Aorta (tissue), 5 donors: ENCODE results near the gene UNC13A. TPM values are rescaled to one million over a fixed set of nuclear protein-coding genes. Genes with fewer than 3 reads are reported as not detected.

Experiments
- ATAC-seq: fragments of 200-7000 bp; cut with Tn5 transposase; one replicate; pipeline ENCODE4 v1.9.1; 2022; ENCODE audit warnings: moderate library complexity; ENCODE audit not compliant: low FRiP score
- DNase-seq, 2 donors: peaks; one replicate each; pipeline ENCODE4 v3.0.0-alpha.2; 2020
- H3K27ac ChIP-seq, 2 donors: one replicate each; pipeline ENCODE4 v1.5.1; 2013; ENCODE audit warnings: low read length in 2 of 2, mild to moderate bottlenecking in 2 of 2, moderate library complexity in 2 of 2, control low read depth in 1 of 2, inconsistent platforms in 1 of 2, low read depth in 1 of 2
- H3K27me3 ChIP-seq, 2 donors: one replicate each; pipeline ENCODE4 v1.6.1; 2013; ENCODE audit warnings: control low read depth in 1 of 2, low read length in 1 of 2, mild to moderate bottlenecking in 1 of 2, moderate library complexity in 1 of 2; ENCODE audit not compliant: insufficient read depth in 2 of 2, control insufficient read depth in 1 of 2
- H3K36me3 ChIP-seq, 2 donors: one replicate each; pipeline ENCODE4 v1.6.1; 2013; ENCODE audit warnings: control low read depth in 1 of 2, low read length in 1 of 2, mild to moderate bottlenecking in 1 of 2; ENCODE audit not compliant: insufficient read depth in 2 of 2, control insufficient read depth in 1 of 2
- H3K4me1 ChIP-seq, 2 donors: one replicate each; pipeline ENCODE4 v1.6.1; 2013; ENCODE audit warnings: low read length in 2 of 2, control low read depth in 1 of 2, mild to moderate bottlenecking in 1 of 2, moderate library complexity in 1 of 2; ENCODE audit not compliant: insufficient read depth in 2 of 2, control insufficient read depth in 1 of 2
- H3K4me3 ChIP-seq, 2 donors: one replicate each; pipeline ENCODE4 v1.5.1; 2013; ENCODE audit warnings: low read length in 2 of 2, control low read depth in 1 of 2, mild to moderate bottlenecking in 1 of 2
- H3K9me3 ChIP-seq: one replicate; pipeline ENCODE4 v1.6.1; 2013; ENCODE audit warnings: mild to moderate bottlenecking, low read length; ENCODE audit not compliant: control insufficient read depth
- WGBS, 2 donors: extraction: QIAGEN DNeasy Blood & Tissue Kit; methylation state at CpG; one replicate each; pipeline ENCODE4 v1.1.7; 2013; 5-methylcytosine and 5-hydroxymethylcytosine counted together
- intact Hi-C, 2 donors: fragments of 100-400 bp; cut with DNase I; formaldehyde crosslinking; loops; one replicate each; pipeline versions ENCODE4 v1.14.2 to v1.15.0; 2022
- polyA plus RNA-seq, 2 donors: library from polyadenylated mRNA; stranded (reverse); fragments of 200-250 nt; gene quantifications; one replicate each; pipeline ENCODE4 v1.2.3, GENCODE V29; 2013
- total RNA-seq, 2 donors: library from RNA; stranded (reverse); fragmentation: NEBNext Ultra II Directional; extraction: Animal tissue kit (Norgen Biotek cat#: 25700); gene quantifications; one replicate each; pipeline ENCODE4 v1.2.1, GENCODE V29; 2021
- donor health status: healthy with polysubstance abuse.
- donor health status: Bipolar disorder and iron deficiency.
- donor health status: DM: no; HTN: no; CAD: no.
- donor health status: DM: no; HTN: no; CAD: no.
- donor health status: DM: yes; HTN: yes; CAD: no.

UNC13A gene
- total and polyA plus RNA-seq, 4 donors = 0.38 to 2.8 (median 1.9) TPM

GRCh38 chr19:17725422-17726078, 37.4 kb upstream of the UNC13A start:
- Histone ChIP-seq H3K4me3 (no peak overlapping the region), H3K36me3 (peaks cover 0 to 12% of the 10 kb centered on the region in 2 donors), H3K27me3 (no peaks in the 10 kb centered on the region), H3K9me3 (no peaks in the 10 kb centered on the region), H3K27ac (no peak overlapping the region), H3K4me1 (no peaks in the 10 kb centered on the region)
- ATAC-seq = no peak
- intact Hi-C loops = no loop called here
- DNase-seq = no peak
- WGBS, 2 donors = 79 to 81% methylated on average over 21 of the region's 21 CpGs

- WGBS, 2 donors = 92 to 94% methylated on average over 7 of the region's 7 CpGs
- intact Hi-C loops = no loop called here
- Histone ChIP-seq H3K27me3 (no peaks in the 10 kb centered on the region), H3K4me3 (no peak overlapping the region), H3K27ac (no peak overlapping the region), H3K36me3 (peaks cover 0 to 12% of the 10 kb centered on the region in 2 donors), H3K9me3 (no peaks in the 10 kb centered on the region), H3K4me1 (no peaks in the 10 kb centered on the region)
- DNase-seq (no peak), ATAC-seq (no peak)
Measured at GRCh38 chr19:17724655-17725054, 36.5 kb upstream of the UNC13A start.

- Histone ChIP-seq H3K4me1 (no peaks in the 10 kb centered on the region), H3K36me3 (peaks cover 0 to 10% of the 10 kb centered on the region in 2 donors), H3K4me3 (no peak overlapping the region), H3K9me3 (no peaks in the 10 kb centered on the region), H3K27ac (no peak overlapping the region), H3K27me3 (no peaks in the 10 kb centered on the region)
- intact Hi-C loops = no loop called here
- DNase-seq (no peak), ATAC-seq (no peak)
- WGBS, 2 donors = 70 to 72% methylated on average over 12 of the region's 12 CpGs
Measured at GRCh38 chr19:17722655-17723240, 34.6 kb upstream of the UNC13A start.

GRCh38 chr19:17721821-17722220, 33.7 kb upstream of the UNC13A start:
- DNase-seq = peak in 1 of 2 donors; percentile 74
- Histone ChIP-seq H3K9me3 (no peaks in the 10 kb centered on the region), H3K4me1 (no peaks in the 10 kb centered on the region), H3K36me3 (peaks cover 0 to 3% of the 10 kb centered on the region in 2 donors), H3K27ac (no peak overlapping the region), H3K4me3 (no peak overlapping the region), H3K27me3 (no peaks in the 10 kb centered on the region)
- no peak for ATAC-seq
- WGBS, 2 donors = 54 to 61% methylated on average over 8 of the region's 8 CpGs
- intact Hi-C loops = no loop called here

DNA sequence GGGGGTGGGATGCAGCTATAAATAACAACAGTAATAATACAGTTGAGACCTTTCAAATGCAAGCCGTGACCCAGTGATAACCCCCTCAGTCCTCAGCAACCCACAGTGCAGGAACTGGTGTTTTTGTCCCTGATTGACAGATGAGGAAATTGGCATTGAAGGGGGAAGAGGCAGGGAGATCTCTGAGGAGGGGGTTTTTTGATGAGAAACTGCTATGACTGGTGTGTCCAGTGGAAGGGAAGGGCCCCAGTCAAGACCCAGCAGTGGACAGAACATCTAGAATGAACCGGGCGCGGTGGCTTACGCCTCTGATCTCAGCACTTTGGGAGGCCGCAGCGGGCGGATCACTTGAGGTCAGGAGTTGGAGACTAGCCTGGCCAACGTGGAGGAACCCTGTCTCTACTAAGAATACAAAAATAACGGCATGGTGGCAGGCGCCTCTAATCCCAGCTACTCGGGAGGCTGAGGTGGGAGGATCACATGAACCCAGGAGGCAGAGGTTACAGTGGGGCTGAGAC, 33.0 kb upstream of the UNC13A start:
- H3K36me3 ChIP-seq = peaks cover 0 to 3% of the 10 kb centered on the region in 2 donors
- WGBS, 2 donors = 79 to 81% methylated on average over 12 of the region's 12 CpGs
- no peaks in the 10 kb centered on the region for H3K9me3 ChIP-seq
- H3K4me3 ChIP-seq = no peak overlapping the region
- no peaks in the 10 kb centered on the region for H3K27me3 ChIP-seq
- intact Hi-C loops = no loop called here
- H3K4me1 ChIP-seq = no peaks in the 10 kb centered on the region
- ATAC-seq (no peak), DNase-seq (no peak)
- no peak overlapping the region for H3K27ac ChIP-seq

DNA sequence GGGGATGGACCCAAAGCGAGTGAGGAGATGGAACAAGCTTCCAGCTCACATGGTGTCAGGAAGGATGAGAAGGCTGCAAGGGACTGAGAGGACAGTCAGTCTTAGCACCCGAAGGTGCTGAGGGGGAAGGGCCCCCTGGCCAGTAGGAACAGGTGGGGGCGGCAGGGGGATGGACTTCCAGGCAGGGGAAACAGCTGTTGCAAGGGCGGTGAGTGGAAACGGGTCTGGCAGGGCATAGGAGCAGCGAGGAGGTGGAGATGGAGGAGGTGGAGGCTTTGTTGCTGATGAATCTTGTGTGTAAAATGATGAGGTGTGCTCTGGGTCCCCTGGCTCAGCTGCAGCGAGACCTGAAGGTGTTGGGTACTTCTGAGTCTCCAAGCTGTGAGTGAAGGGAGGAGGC, 32.3 kb upstream of the UNC13A start:
- Histone ChIP-seq H3K4me1 (no peaks in the 10 kb centered on the region), H3K27ac (no peak overlapping the region), H3K36me3 (peaks cover 0 to 3% of the 10 kb centered on the region in 2 donors), H3K27me3 (no peaks in the 10 kb centered on the region), H3K4me3 (peak overlapping the region in 1 of 2 donors; percentile 94), H3K9me3 (no peaks in the 10 kb centered on the region)
- intact Hi-C loops = no loop called here
- WGBS, 2 donors = 19% methylated on average over 7 of the region's 7 CpGs
- DNase-seq (no peak), ATAC-seq (no peak)

DNA sequence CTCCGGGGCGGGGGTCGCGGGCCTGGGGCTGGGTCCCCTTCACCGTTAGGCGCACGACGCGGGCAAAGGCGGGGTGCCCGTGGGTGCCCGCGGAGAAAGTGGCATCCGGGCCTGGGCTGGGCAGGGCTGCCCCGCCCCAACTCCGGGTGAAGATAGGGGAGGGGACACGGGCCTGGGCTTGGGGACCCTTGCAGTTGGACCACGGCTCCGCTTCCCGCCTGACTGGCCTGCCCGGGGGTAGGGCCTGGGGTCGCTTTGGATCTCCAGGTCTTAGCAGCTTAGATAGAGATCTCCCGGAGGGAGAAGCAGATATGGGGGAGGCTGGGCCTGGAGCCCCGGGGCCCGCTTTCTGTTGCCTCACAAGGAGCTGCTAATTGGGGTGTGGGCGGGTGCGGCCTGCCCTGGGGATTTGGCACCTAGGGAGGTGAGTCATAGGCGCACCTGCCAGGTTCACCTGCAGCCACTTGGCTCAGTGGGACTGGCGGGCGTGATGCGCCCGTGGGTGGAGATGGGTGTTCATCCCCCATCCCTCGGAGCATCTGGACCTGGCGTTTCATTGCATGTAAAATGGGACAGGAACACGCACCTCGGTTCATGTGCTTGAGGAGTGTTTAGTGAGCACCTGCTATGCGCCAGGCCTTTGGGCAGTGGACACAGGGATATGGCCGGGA, 31.7 kb upstream of the UNC13A start:
- Histone ChIP-seq H3K27me3 (no peaks in the 10 kb centered on the region), H3K9me3 (no peaks in the 10 kb centered on the region), H3K27ac (no peak overlapping the region), H3K4me3 (peak overlapping the region; percentile 94 to 95), H3K36me3 (peaks cover 0 to 3% of the 10 kb centered on the region in 2 donors), H3K4me1 (no peaks in the 10 kb centered on the region)
- DNase-seq (no peak), ATAC-seq (no peak)
- 3 to 4% methylated on average over 31 to 38 of the region's 38 CpGs for WGBS, 2 donors
- intact Hi-C loops = no loop called here

GRCh38 chr19:17718947-17719711, 31.0 kb upstream of the UNC13A start, which contains the start of gene MAP1S:
TSS of gene MAP1S (plus strand) at chr19:17719480. CDS start at chr19:17719503, 23 bp downstream.
- ATAC-seq = peak; percentile 69
- WGBS, 2 donors = 2 to 3% methylated on average over 51 to 53 of the region's 53 CpGs

More at GRCh38 chr19:17718947-17719711, 31.0 kb upstream of the UNC13A start, which contains the start of gene MAP1S:
- H3K36me3 ChIP-seq = peaks cover 0 to 2% of the 10 kb centered on the region in 2 donors
- DNase-seq = peak; percentile 73 to 88
- no peaks in the 10 kb centered on the region for H3K27me3 ChIP-seq
- no peak within 1 kb of the TSS for H3K27ac ChIP-seq
- no peaks in the 10 kb centered on the region for H3K9me3 ChIP-seq
- H3K4me1 ChIP-seq = no peaks in the 10 kb centered on the region
- intact Hi-C loops = no loop called here
- H3K4me3 ChIP-seq = peak within 1 kb of the TSS; percentile 94 to 95
